PFSK-1 (cell line): ENCODE results near the gene CMBL.

Experiments used
- FOXP2 ChIP-seq: optimal IDR thresholded peaks from 2 replicates; pipeline ENCODE3; 2011; ENCODE audit warnings: borderline replicate concordance, control low read depth, inconsistent platforms; ENCODE audit not compliant: insufficient read depth; ENCODE audit errors: extremely low read length, extremely low read depth
- POLR2AphosphoS5 ChIP-seq: IDR thresholded peaks from 2 replicates; pipeline ENCODE4 v1.6.1; 2012; ENCODE audit warnings: low read depth, mild to moderate bottlenecking, control low read depth, low read length, moderate library complexity
- SIN3A ChIP-seq: IDR thresholded peaks from 2 replicates; pipeline ENCODE4 v1.6.1; 2012; ENCODE audit warnings: mild to moderate bottlenecking, low read length, moderate library complexity, borderline replicate concordance; ENCODE audit not compliant: insufficient read depth
- TAF1 ChIP-seq: IDR thresholded peaks from 2 replicates; pipeline ENCODE4 v1.6.1; 2012; ENCODE audit warnings: low read length, control low read depth, borderline replicate concordance; ENCODE audit not compliant: insufficient read depth
- TF ChIP-seq, protein P1 (sequence below), 2 experiments: IDR thresholded peaks; 2 replicates each; pipeline versions ENCODE4 v1.6.1 to v1.8.0; 2011 to 2012; ENCODE audit warnings: low read depth in 2 of 2, low read length in 2 of 2, control low read depth in 1 of 2, inconsistent platforms in 1 of 2, mild to moderate bottlenecking in 1 of 2, moderate library complexity in 1 of 2; ENCODE audit not compliant: insufficient read depth in 1 of 2

Gene CMBL

DNA sequence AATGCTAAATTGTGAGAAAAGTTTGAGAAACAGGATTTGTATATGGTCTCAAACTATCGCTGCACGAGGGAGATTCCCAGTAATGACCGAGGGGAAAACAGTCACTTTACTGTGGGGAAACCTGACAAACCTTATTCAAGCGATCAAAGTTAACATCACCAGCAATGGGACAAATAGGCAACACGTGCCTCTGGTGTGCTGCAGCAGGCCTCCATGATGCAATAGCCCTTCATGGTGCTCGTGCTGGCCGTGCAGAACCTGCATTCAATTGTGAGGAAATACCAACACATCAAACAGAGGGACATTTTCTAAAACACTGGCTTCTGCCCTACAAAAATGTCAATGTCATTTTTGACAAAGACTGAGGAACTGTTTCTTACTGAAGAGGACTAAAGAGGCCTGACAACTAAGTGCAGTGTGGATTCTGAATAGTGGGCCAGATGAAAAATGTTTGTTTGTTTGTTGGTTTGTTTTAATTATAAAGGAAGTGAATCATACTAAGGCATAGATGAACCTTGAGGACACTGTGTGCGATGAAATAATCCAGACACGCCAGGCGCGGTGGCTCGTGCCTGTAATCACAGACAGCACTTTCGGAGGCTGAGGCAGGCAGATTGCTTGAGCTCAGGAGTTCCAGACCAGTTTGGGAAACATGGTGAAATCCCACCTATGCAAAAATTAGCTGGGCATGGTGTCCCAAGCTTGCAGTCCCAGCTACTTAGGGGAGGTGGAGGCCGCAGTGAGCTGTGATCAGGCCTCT, 28.2 kb upstream of the CMBL start:
- TF ChIP-seq, protein P1, sequence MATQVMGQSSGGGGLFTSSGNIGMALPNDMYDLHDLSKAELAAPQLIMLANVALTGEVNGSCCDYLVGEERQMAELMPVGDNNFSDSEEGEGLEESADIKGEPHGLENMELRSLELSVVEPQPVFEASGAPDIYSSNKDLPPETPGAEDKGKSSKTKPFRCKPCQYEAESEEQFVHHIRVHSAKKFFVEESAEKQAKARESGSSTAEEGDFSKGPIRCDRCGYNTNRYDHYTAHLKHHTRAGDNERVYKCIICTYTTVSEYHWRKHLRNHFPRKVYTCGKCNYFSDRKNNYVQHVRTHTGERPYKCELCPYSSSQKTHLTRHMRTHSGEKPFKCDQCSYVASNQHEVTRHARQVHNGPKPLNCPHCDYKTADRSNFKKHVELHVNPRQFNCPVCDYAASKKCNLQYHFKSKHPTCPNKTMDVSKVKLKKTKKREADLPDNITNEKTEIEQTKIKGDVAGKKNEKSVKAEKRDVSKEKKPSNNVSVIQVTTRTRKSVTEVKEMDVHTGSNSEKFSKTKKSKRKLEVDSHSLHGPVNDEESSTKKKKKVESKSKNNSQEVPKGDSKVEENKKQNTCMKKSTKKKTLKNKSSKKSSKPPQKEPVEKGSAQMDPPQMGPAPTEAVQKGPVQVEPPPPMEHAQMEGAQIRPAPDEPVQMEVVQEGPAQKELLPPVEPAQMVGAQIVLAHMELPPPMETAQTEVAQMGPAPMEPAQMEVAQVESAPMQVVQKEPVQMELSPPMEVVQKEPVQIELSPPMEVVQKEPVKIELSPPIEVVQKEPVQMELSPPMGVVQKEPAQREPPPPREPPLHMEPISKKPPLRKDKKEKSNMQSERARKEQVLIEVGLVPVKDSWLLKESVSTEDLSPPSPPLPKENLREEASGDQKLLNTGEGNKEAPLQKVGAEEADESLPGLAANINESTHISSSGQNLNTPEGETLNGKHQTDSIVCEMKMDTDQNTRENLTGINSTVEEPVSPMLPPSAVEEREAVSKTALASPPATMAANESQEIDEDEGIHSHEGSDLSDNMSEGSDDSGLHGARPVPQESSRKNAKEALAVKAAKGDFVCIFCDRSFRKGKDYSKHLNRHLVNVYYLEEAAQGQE (IDR thresholded peaks at IDR 0.05; ENCODE audit: insufficient read depth in 1 of 2, low read depth in 2 of 2, low read length in 2 of 2): no peak
- TF ChIP-seq SIN3A (no peak), TAF1 (no peak), POLR2AphosphoS5 (no peak), FOXP2 (no peak)

DNA sequence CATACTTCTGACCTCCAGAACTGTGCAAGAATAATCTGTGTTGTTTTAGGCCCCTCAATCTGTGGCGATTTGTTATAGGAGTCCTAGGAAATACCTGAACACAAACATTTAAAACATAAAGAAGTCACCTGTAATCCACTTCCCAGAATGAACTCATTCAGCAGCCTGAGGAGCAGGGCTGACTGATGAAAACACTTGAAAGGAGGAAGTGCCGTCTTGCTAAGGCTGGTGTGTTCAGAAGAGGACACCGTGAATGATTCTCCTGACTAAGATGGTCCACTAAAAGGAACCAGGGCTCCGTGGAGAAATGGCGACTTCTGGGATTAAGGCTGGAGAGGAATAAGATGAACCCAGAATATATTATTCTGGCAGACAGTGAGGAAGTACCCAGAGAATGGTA, 27.1 kb upstream of the CMBL start:
- no peak for TF ChIP-seq TAF1
- no peak for TF ChIP-seq FOXP2
- TF ChIP-seq, protein P1 (IDR thresholded peaks at IDR 0.05; ENCODE audit: insufficient read depth in 1 of 2, low read depth in 2 of 2, low read length in 2 of 2): no peak
- no peak for TF ChIP-seq POLR2AphosphoS5
- TF ChIP-seq SIN3A: no peak

DNA sequence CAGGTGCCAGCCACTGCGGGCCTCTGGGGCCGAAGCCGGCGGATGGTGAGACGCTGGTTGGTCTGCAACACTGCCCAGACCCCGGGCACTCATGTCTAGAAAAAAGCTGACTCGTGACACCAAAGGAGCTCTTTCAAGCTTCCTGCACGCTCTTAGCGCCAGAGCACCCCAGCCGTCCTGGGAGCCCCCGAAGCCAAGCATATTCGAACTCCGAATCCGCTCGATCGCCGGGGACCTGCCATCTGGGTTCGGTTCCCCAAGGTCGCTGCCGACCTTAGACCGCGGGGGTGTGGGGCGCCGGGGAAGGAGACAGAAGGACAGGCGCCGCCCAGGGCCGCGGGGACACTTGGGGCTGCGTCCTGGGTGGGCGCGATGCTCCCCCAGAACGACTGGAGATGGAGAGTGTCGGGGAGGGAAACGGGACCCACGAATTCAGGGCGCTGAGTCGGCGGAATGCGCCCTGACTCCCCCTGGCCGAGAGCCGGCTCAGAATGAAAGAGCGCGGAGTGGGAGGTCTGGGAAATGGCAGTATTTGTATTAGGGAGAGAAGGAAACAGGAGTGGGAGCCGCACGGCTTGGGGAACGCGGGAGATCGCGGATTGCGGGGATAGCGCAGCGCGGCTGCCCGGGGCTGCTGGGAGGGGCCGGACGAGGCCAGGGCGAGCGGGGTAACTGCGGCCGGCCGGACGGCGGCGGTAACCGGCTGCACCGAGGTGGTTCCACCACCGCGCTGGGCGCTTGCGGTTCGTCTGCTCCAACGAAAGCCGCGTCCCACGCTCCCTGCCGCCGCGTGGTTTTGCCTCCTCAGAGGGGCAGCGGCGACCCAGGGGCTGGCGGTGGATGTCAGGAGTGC, 25.7 kb upstream of the CMBL start:
- TF ChIP-seq TAF1: no peak
- TF ChIP-seq, protein P1 (IDR thresholded peaks at IDR 0.05; ENCODE audit: insufficient read depth in 1 of 2, low read depth in 2 of 2, low read length in 2 of 2): no peak
- no peak for TF ChIP-seq FOXP2
- no peak for TF ChIP-seq SIN3A
- no peak for TF ChIP-seq POLR2AphosphoS5

DNA sequence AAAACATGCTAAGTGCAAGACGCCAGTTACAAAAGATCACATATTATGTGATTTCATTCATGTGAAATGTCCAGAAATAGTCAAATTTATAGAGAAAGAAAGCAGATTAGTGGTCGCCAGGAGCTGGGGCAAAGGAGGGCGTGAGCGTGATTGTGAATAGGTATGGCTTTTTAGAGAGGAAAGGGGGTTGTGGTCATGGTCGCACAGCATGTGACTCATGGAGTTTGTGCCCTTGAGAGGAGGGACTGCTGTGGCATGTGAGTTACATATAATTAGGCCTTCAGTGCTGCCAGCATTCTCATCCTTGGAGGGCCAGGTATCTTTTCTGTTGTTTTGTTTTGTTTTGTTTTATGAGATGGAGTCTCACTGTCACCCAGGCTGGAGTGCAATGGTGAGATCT, 24.6 kb upstream of the CMBL start:
- TF ChIP-seq, protein P1 (IDR thresholded peaks at IDR 0.05; ENCODE audit: insufficient read depth in 1 of 2, low read depth in 2 of 2, low read length in 2 of 2): no peak
- no peak for TF ChIP-seq SIN3A
- TF ChIP-seq POLR2AphosphoS5: no peak
- no peak for TF ChIP-seq FOXP2
- TF ChIP-seq TAF1: no peak
